Germinal center (tissue), 1 donor: ENCODE results near the gene TNKS2.

ENCODE experiments used
- DNase-seq: peaks from one replicate; pipeline ENCODE4 v3.0.0; 2012; ENCODE audit warnings: mixed read lengths, low spot score

Gene TNKS2

DNA sequence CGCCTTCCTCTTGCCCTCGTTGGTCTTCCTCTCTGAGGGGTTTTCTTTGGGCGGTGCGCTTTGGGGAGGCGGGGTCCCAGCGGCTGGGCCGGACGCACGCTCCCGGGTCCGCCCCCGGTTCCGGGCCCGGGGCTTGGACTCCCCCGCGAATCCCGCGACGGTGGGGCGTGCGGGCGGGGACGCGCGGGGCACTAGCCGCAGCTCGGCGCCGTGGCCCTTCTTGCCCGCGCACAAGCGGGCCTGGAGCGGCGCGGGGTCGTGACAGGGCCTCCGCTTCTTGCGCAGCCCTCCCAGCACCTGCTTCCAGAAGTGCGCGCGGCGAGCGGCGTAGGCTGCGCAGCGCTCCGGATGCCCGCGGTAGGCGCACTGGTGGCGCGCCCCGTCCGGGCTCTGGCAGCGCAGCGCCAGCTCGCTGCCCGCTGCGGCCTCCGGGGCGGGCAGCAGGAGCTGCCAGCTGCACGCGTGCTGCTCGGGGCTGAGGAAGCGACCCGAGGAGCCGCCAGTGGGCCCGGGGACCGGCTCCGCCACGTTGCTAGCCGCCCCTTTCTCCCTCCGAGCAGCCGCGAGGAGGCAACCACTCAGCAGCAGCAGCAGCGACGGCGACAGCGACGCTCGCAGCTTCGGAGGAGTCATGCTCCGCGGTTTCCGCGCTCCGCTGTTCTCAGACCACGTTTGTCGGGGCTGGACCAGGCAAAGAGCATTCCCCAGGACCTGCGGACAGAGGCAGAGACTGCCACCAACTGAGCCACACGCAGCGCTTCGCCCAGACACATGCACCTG lies 110.3 kb downstream of the TNKS2 start:
- peak; percentile 79 for DNase-seq

DNA sequence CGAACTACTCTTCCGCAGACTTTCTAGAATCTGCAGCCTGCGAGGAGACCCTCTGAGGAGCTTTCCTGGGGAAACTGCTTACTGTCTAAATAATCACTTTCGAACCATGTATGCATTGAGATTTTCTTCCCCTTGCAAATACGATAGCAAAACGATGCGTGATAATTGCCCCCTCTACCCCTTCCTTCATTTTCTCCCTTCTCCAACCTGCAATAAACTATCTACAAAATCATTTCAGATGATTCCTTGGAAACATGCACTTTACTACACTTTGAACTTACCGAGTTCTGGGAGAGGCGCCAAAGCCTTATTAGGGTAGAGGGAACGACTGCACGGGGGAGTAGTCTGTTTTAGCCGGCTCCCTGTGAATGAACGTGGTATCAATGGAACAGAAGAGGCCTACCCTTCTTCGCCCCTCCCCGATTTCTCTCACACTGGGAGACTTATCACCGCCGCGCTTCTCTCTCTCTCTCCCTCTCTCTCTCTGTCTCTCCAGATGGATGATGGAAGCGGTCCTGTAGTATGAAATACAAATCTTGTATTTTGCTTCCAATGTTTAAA lies 111.0 kb downstream of the TNKS2 start, which contains the start of gene FGFBP3:
Gene FGFBP3 (minus strand): TSS at position 370 of the 561 bp plus-strand sequence. CDS start 517 bp downstream, outside the sequence.
- no peak for DNase-seq

DNA sequence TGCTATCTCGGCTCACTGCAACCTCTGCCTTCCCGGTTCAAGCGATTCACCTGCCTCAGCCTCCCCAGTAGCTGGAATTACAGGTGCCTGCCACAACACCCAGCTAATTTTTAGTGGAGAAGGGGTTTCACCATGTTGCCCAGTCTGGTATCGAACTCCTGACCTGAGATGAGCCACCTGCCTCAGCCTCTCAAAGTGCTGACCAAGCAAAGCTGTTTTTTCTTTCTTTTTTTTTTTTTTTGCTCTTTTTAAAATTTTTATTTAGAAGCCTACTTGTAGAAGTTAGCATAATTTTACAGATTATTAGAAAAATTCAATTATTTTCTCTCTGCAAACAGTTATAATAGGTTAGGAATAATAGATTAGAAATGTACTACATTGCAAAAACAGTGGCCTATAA lies 112.2 kb downstream of the TNKS2 start:
- no peak for DNase-seq
